SH-SY5Y (cell line): Measurements from ENCODE around the gene SLC37A3.

ENCODE experiments used
- GATA2 ChIP-seq: IDR thresholded peaks from 2 replicates; pipeline ENCODE4 v1.6.1; 2011; ENCODE audit warnings: mild to moderate bottlenecking, low read depth, low read length
- GATA3 ChIP-seq: IDR thresholded peaks from 2 replicates; pipeline ENCODE4 v1.6.1; 2011; ENCODE audit warnings: low read depth, mild to moderate bottlenecking, low read length, moderate library complexity

The SLC37A3 gene

GRCh38 chr7:140345426-140345825 lies 52.9 kb downstream of the SLC37A3 start:
- TF ChIP-seq GATA2 (no peak), GATA3 (no peak)

DNA sequence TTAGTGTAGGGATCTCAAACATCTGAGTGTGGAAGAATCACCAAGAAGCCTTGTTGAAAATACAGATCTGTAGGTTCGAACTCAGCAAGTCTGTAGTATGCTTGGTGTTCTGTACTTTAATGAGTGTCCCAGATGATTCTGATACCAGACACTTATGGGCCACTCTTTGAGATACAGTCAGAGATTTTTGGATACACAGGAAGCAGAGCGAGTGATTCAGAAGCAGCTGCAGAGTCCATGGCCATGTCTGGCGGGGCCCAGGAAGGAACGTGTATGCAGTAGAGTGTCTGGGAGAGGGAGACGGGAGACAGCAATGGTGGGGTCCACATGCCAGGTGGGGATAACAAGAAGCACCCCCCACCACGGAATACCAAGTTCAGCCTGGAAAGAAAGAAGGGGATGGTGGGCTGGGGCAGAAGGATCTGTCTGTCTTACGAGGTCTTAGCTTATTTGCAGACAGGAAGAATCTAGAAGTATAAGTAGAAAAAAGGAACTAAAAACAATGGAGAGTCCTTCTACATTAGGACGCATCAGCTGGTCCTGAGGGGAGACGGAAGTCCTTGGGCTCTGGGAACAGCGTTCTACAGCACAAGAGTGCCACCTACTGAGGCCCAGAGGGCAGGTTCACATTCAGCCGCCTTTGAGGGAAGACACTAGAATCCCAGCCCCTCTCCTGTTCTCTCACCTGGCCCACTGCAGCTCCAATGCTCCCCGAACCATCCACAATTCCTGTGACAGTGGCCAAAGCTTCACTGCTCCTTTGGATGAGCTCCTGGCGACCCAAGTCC lies 55.4 kb downstream of the SLC37A3 start:
- TF ChIP-seq GATA2 (no peak), GATA3 (no peak)

DNA sequence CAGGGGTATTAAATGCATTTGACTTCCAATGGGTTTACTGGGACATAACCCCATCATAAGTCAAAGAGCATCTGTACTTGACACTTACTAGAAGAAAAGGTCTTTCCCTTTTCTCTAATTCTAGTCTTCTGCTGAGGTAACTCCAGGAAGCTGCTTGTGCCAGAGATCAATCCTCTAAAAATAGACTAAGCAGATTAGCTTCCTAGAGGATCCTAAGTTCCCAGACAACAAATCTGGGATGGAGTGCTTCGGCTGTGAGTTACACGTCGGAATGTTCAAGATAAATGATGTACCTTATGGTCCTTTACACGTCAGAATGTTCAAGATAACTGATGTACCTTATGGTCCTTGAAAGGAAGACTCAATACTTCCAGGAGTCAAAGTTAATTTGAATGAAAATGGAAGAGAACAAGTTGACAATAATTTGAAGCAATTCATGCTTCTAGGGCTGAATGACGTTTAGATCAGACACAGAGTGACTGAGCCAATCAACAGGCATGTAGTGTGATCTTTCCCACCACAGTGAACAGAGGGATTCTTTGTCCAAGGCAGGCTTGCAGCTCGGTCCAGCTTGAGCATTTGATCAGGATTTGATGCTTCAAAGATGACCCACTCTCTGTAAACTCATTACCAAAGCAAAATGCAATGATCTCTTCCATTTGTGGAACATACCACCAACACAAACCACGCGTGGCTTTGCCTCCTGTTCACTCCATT lies 63.8 kb downstream of the SLC37A3 start:
- TF ChIP-seq GATA3: no peak
- no peak for TF ChIP-seq GATA2

DNA sequence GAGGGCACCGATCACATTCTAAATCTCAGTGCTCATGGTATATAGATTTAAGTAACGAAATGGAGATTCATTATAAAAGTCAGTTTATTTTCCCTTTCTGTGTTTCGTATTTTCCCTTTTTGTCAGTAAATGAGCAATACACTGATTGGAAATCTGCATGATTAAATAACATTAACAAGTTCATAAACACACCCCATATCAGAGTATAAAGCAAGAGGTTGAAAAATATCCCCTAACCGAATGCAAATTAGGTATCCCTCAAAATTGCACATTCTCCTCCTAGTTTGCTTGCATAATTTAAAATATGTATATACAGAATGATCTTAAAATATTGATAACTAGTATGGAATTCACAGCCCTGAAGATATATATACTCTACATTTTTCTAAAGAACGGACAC lies 64.6 kb downstream of the SLC37A3 start:
- TF ChIP-seq GATA3 (no peak), GATA2 (no peak)

DNA sequence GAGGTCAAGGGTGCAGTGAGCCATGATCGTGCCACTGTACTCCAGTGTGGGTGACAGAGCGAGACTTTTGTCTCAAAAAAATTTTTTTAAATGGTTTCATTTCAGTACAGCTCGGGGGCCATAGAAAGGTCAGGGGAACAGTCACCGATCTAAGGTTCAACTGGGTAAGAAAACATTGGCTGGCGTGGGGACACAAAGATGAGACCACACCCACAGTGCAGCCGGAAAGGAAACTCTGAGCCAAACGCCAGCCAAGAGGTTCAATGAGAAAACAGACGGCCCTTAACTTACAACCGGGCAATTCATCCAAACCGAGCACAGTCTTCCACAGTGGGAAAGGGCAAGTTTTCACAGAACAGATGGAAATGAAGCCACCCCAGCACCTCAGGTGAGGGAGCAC lies 65.1 kb downstream of the SLC37A3 start:
- TF ChIP-seq GATA3: no peak
- TF ChIP-seq GATA2: no peak

DNA sequence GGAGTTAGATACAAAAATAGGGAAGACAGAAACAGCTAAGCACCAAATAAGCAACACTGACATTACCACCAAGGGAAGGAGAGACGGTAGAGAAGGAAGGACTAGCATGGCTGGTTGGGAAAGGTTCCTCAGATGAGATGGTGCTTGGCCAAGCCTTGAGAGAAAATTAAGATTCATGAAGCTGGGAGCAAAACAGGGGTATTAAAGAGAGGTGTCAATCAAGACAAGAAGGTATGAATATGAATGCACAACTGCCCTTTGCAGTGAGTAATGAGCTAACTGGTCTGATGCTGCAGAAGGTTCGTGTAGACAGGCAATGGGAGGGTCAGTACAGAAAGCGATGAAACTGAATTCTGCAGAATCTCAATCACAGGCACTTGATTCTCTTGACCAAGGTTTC lies 67.7 kb downstream of the SLC37A3 start:
- TF ChIP-seq GATA2 (no peak), GATA3 (no peak)

DNA sequence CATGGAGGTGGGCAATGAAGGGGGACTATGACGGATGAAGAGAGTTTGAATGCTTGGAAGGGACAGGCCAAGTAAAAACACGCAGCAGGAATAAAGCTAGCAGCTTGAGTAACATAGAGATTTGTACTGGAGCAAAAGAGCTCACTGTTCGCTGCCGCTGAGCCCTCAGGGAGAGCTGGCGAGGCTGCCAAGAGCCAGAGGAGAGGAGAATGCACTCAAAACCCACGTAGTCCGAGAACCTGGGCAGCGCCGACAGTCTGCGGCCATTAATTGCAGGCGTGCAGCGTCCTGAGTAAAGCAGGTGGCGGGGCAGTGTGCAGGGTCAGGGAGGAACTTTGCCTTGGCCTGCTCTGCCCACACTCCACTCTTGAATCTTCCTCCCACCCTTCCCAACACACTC lies 68.2 kb downstream of the SLC37A3 start:
- TF ChIP-seq GATA2 (no peak), GATA3 (no peak)

DNA sequence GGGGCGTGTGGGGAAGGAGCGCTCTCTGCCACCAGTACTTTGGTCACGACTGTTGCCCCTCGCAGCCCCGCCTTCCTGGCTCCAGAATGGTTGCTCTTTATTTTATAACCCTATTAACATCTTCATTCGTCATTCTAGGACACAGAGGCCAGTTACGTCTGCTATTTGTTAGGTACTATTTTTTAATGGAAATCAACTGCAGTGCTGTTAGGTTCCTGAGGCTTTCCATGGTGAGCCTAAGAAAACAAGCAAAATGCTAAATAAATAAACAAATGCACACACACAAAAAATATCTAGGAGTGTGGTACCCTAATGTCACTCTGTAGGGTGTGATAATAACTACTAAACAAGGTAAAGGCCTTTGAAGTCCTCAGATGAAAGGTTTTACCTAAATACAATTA lies 71.1 kb downstream of the SLC37A3 start:
- TF ChIP-seq GATA2: no peak
- no peak for TF ChIP-seq GATA3

GRCh38 chr7:140326116-140326928 lies 72.0 kb downstream of the SLC37A3 start:
- no peak for TF ChIP-seq GATA3
- TF ChIP-seq GATA2: no peak

- TF ChIP-seq GATA3: no peak
- TF ChIP-seq GATA2: no peak
Measured at GRCh38 chr7:140325600-140325999, 72.7 kb downstream of the SLC37A3 start.

- no peak for TF ChIP-seq GATA2
- TF ChIP-seq GATA3: no peak
Measured at GRCh38 chr7:140324714-140325113, 73.6 kb downstream of the SLC37A3 start.

GRCh38 chr7:140322759-140323158 lies 75.6 kb downstream of the SLC37A3 start:
- TF ChIP-seq GATA3: no peak
- no peak for TF ChIP-seq GATA2

DNA sequence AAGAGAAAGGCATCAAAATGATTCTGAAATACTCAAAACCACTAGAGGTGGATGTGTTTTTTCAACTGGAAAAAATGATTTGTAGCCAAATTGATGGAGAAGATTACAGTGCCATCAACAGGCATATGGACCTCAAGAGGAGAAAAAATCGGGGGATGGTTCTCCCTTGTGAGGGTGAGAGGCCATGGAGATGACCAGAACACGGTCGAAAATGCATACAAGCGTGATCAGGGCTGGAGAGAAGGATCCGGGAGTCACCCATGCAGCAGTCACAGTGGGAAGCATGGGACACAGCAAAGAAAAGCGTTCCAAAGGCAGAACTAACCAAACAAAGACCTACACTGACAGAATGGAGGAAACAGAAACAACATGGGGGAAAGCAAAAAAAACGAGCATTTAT lies 80.3 kb downstream of the SLC37A3 start:
- TF ChIP-seq GATA2: no peak
- TF ChIP-seq GATA3: no peak

- no peak for TF ChIP-seq GATA2
- no peak for TF ChIP-seq GATA3
Measured at GRCh38 chr7:140317597-140317996, 80.7 kb downstream of the SLC37A3 start.
